ENCODE data around the gene NEURL1B.
A peak's percentile ranks its signal among the peaks of the same experiment; 100 is the strongest.
"Not testable (repeated sequence)": the region's sequence is repeated elsewhere in the genome, so short reads cannot be mapped to it uniquely, and the experiment has no call there.

The NEURL1B gene

GRCh38 chr5:172696171-172696849 lies 55.2 kb downstream of the NEURL1B start:
- DNase-seq (ENCODE audit: low read depth in 3 of 3), result no peak

- peak; percentile 60 to 80 (median 77) for DNase-seq (ENCODE audit: low read depth in 3 of 3)
Observed at GRCh38 chr5:172697123-172698121, 56.4 kb downstream of the NEURL1B start.

- DNase-seq (ENCODE audit: low read depth in 3 of 3), result no peak
Observed at GRCh38 chr5:172699423-172699822, 58.4 kb downstream of the NEURL1B start.

GRCh38 chr5:172699999-172700364 lies 58.9 kb downstream of the NEURL1B start:
- no peak for DNase-seq (ENCODE audit: low read depth in 3 of 3)

- DNase-seq (ENCODE audit: low read depth in 3 of 3), result no peak
Observed at GRCh38 chr5:172700365-172701290, 59.6 kb downstream of the NEURL1B start.

GRCh38 chr5:172701291-172701656 lies 60.2 kb downstream of the NEURL1B start:
- DNase-seq (ENCODE audit: low read depth in 3 of 3), result no peak

GRCh38 chr5:172703952-172704351 lies 62.9 kb downstream of the NEURL1B start:
- DNase-seq (ENCODE audit: low read depth in 3 of 3), result no peak

- DNase-seq (ENCODE audit: low read depth in 3 of 3), result no peak
Observed at GRCh38 chr5:172705576-172706084, 64.6 kb downstream of the NEURL1B start.

- DNase-seq (ENCODE audit: low read depth in 3 of 3), result no peak
Observed at GRCh38 chr5:172706796-172707195, 65.7 kb downstream of the NEURL1B start.

- no peak for DNase-seq (ENCODE audit: low read depth in 3 of 3)
Observed at GRCh38 chr5:172707285-172708182, 66.5 kb downstream of the NEURL1B start.

GRCh38 chr5:172708183-172708505 lies 67.1 kb downstream of the NEURL1B start:
- DNase-seq (ENCODE audit: low read depth in 3 of 3), result no peak

GRCh38 chr5:172710676-172711075 lies 69.6 kb downstream of the NEURL1B start:
- no peak for DNase-seq (ENCODE audit: low read depth in 3 of 3)

- DNase-seq (ENCODE audit: low read depth in 3 of 3), result not testable (repeated sequence)
Observed at GRCh38 chr5:172711321-172711861, 70.3 kb downstream of the NEURL1B start.

- DNase-seq (ENCODE audit: low read depth in 3 of 3), result no peak
Observed at GRCh38 chr5:172712610-172713009, 71.5 kb downstream of the NEURL1B start.

- DNase-seq (ENCODE audit: low read depth in 3 of 3), result peak; percentile 43 to 62 (median 54)
Observed at GRCh38 chr5:172713113-172713808, 72.2 kb downstream of the NEURL1B start.

GRCh38 chr5:172713809-172714490 lies 72.9 kb downstream of the NEURL1B start:
- no peak for DNase-seq (ENCODE audit: low read depth in 3 of 3)

- peak; percentile 19 to 65 (median 27) for DNase-seq (ENCODE audit: low read depth in 3 of 3)
Observed at GRCh38 chr5:172714491-172715420, 73.7 kb downstream of the NEURL1B start.

- DNase-seq (ENCODE audit: low read depth in 3 of 3), result no peak
Observed at GRCh38 chr5:172715421-172715780, 74.3 kb downstream of the NEURL1B start.
